Kidney (tissue), 14 donors: ENCODE data around the gene MPND. TPM values are rescaled to one million over a fixed set of nuclear protein-coding genes. Genes with fewer than 3 reads are reported as not detected.

ENCODE experiments used
- DNase-seq, 5 donors: peaks; one replicate each; pipeline ENCODE4 v3.0.0-alpha.2; 2013 to 2020
- FAIRE-seq: peaks from 2 replicates; lab custom pipeline; 2012; peaks lifted over from hg19 to GRCh38; lab: Jason Lieb, UNC
- H3K27ac ChIP-seq, 2 donors: one replicate each; pipeline ENCODE4 v1.7.0; 2013; ENCODE audit warnings: low read depth in 2 of 2, low read length in 2 of 2, inconsistent platforms in 1 of 2
- H3K27me3 ChIP-seq: one replicate; pipeline ENCODE4 v1.7.1; 2013; ENCODE audit warnings: low read length, inconsistent platforms; ENCODE audit not compliant: control insufficient read depth, insufficient read depth
- H3K36me3 ChIP-seq, 3 donors: one replicate each; pipeline versions ENCODE4 v1.7.0 to v1.7.1; 2013; ENCODE audit warnings: low read length in 3 of 3, control low read depth in 1 of 3, inconsistent platforms in 1 of 3; ENCODE audit not compliant: insufficient read depth in 3 of 3, control insufficient read depth in 2 of 3
- H3K4me1 ChIP-seq, 3 donors: one replicate each; pipeline versions ENCODE4 v1.7.0 to v1.7.1; 2013; ENCODE audit warnings: low read length in 3 of 3, inconsistent platforms in 1 of 3, low read depth in 1 of 3; ENCODE audit not compliant: control insufficient read depth in 2 of 3, insufficient read depth in 2 of 3
- H3K4me3 ChIP-seq, 3 donors: one replicate each; pipeline versions ENCODE4 v1.7.0 to v1.8.1; 2013; ENCODE audit warnings: low read length in 3 of 3, control low read depth in 1 of 3, inconsistent platforms in 1 of 3
- H3K9ac ChIP-seq, 3 donors: one replicate each; pipeline versions ENCODE4 v1.7.0 to v1.7.1; 2013; ENCODE audit warnings: low read length in 3 of 3, control low read depth in 1 of 3, inconsistent platforms in 1 of 3
- H3K9me3 ChIP-seq, 3 donors: one replicate each; pipeline versions ENCODE4 v1.7.0 to v1.7.1; 2013; ENCODE audit warnings: low read length in 3 of 3, control low read depth in 1 of 3, inconsistent platforms in 1 of 3; ENCODE audit not compliant: control insufficient read depth in 2 of 3, insufficient read depth in 1 of 3
- intact Hi-C: fragments of 100-400 bp; cut with DNase I; formaldehyde crosslinking; loops from one replicate; pipeline ENCODE4 v1.11.1; 2022
- polyA plus RNA-seq: library from polyadenylated mRNA; stranded (reverse); fragments of 350-450 nt; fragmentation: Illumina TruSeq; extraction: RNeasy Lipid Tissue Mini Kit (QIAGEN cat#74804); gene quantifications from one replicate; pipeline ENCODE4 v1.2.3, GENCODE V29; 2014; ENCODE audit warnings: low read depth, low replicate concordance; ENCODE audit not compliant: insufficient read depth
- total RNA-seq: library from RNA; stranded (reverse); fragmentation: NEBNext Ultra II Directional; extraction: Animal tissue kit (Norgen Biotek cat#: 25700); gene quantifications from one replicate; pipeline ENCODE4 v1.2.1, GENCODE V29; 2021
- TF ChIP-seq, protein P1 (sequence below): IDR thresholded peaks from 3 replicates; pipeline ENCODE4 v1.5.1; 2012; ENCODE audit warnings: mild to moderate bottlenecking, moderate library complexity, borderline replicate concordance; ENCODE audit not compliant: insufficient read depth; ENCODE audit errors: extremely low read depth
- donor health status: control.
- donor health status: control.
- donor health status: control.
- donor health status: control.
- donor health status: control.
- donor health status: DM: yes; HTN: yes; CAD: no.
- donor health status: Normal renal cell carcinoma (clear cell type).

The MPND gene
- total and polyA plus RNA-seq, 2 donors from 2014 or later, result 24.1 to 43.5 TPM

DNA sequence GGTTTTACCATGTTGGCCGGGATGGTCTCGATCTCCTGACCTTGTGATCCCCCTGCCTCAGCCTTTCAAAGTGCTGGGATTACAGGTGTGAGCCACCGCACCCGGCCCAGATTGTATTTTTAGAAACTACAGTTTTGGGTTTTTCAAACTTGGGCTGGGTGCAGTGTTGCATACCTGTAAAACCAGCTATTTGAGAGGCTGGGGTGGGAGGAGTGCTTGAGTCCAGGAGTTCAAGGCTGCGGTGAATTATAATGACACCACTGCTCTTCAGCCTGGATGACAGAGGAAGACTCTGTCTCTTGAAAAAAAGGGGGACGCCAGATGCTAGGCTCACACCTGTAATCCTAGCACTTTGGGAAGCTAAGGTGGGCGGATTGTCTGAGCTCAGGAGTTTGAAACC is 63.3 kb downstream of the MPND start:
- no peaks in the 10 kb centered on the region for H3K9me3 ChIP-seq
- no peaks in the 10 kb centered on the region for H3K27me3 ChIP-seq
- H3K4me1 ChIP-seq, result peaks cover 0 to 13% (median 8%) of the 10 kb centered on the region in 3 donors
- intact Hi-C loops, result no loop called here
- H3K36me3 ChIP-seq, result no peaks in the 10 kb centered on the region
- TF ChIP-seq, protein P1, sequence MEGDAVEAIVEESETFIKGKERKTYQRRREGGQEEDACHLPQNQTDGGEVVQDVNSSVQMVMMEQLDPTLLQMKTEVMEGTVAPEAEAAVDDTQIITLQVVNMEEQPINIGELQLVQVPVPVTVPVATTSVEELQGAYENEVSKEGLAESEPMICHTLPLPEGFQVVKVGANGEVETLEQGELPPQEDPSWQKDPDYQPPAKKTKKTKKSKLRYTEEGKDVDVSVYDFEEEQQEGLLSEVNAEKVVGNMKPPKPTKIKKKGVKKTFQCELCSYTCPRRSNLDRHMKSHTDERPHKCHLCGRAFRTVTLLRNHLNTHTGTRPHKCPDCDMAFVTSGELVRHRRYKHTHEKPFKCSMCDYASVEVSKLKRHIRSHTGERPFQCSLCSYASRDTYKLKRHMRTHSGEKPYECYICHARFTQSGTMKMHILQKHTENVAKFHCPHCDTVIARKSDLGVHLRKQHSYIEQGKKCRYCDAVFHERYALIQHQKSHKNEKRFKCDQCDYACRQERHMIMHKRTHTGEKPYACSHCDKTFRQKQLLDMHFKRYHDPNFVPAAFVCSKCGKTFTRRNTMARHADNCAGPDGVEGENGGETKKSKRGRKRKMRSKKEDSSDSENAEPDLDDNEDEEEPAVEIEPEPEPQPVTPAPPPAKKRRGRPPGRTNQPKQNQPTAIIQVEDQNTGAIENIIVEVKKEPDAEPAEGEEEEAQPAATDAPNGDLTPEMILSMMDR, result no peak
- FAIRE-seq (no peak), DNase-seq (no peak)
- no peak overlapping the region for H3K4me3 ChIP-seq
- no peak overlapping the region for H3K9ac ChIP-seq
- H3K27ac ChIP-seq, result no peak overlapping the region

DNA sequence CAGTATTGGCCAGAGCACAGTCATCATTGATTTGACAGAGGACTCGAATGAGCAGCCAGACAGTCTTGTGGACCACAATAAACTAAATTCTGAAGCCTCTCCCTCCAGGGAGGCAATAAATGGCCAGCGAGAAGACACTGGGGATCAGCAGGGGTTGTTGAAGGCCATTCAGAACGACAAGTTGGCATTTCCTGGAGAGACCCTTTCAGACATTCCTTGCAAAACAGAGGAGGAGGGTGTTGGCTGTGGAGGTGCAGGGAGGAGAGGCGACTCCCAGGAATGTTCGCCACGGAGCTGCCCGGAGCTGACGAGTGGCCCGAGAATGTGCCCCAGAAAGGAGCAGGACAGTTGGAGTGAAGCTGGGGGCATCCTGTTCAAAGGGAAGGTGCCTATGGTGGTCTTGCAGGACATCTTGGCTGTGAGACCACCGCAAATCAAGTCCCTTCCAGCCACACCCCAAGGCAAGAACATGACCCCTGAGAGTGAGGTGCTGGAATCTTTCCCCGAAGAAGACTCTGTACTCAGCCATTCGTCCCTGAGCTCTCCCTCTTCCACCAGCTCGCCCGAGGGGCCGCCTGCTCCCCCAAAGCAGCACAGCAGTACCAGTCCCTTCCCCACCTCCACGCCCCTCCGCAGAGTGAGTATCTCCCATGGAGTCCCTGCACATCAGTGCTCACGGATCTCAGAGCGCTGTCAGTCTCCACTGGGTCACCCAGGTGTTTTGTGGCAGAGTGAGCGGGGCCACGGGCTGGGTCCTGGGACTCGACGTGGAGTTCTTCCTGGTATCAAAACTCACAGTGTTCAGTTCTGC is 66.0 kb downstream of the MPND start:
- no peak for FAIRE-seq
- H3K4me3 ChIP-seq, result no peak overlapping the region
- intact Hi-C loops, result no loop called here
- no peaks in the 10 kb centered on the region for H3K36me3 ChIP-seq
- no peaks in the 10 kb centered on the region for H3K4me1 ChIP-seq
- no peaks in the 10 kb centered on the region for H3K27me3 ChIP-seq
- H3K27ac ChIP-seq, result no peak overlapping the region
- TF ChIP-seq, protein P1, result no peak
- no peaks in the 10 kb centered on the region for H3K9me3 ChIP-seq
- H3K9ac ChIP-seq, result no peak overlapping the region
- DNase-seq, result no peak

Other genes with a start within 250 kb of the MPND start
- 105 TPM for gene MAP2K2, start 219.4 kb upstream of the MPND start, total RNA-seq
- gene MAP2K2, start 219.4 kb upstream of the MPND start, polyA plus RNA-seq, result 138 TPM
- not detected for gene CREB3L3, start 189.9 kb upstream of the MPND start, total RNA-seq
- 7.4 TPM for gene CREB3L3, start 189.9 kb upstream of the MPND start, polyA plus RNA-seq
- 27.3 TPM for gene SIRT6, start 161.0 kb upstream of the MPND start, total RNA-seq
- gene SIRT6, start 161.0 kb upstream of the MPND start, polyA plus RNA-seq, result 27.0 TPM
- gene ANKRD24, start 160.9 kb upstream of the MPND start, total RNA-seq, result 0.72 TPM
- gene ANKRD24, start 160.9 kb upstream of the MPND start, polyA plus RNA-seq, result 1.8 TPM
- 8.3 TPM for gene EBI3, start 114.0 kb upstream of the MPND start, total RNA-seq
- 1.5 TPM for gene EBI3, start 114.0 kb upstream of the MPND start, polyA plus RNA-seq
- 22.5 TPM for gene YJU2, start 96.5 kb upstream of the MPND start, total RNA-seq
- 26.0 TPM for gene YJU2, start 96.5 kb upstream of the MPND start, polyA plus RNA-seq
- not detected for gene SHD, start 64.3 kb upstream of the MPND start, total RNA-seq
- gene SHD, start 64.3 kb upstream of the MPND start, polyA plus RNA-seq, result not detected
- 0.47 TPM for gene TMIGD2, start 41.2 kb upstream of the MPND start, total RNA-seq
- not detected for gene TMIGD2, start 41.2 kb upstream of the MPND start, polyA plus RNA-seq
- 0.85 TPM for gene FSD1, start 39.0 kb upstream of the MPND start, total RNA-seq
- gene FSD1, start 39.0 kb upstream of the MPND start, polyA plus RNA-seq, result 1.1 TPM
- 32.3 TPM for gene STAP2, start 4.7 kb upstream of the MPND start, total RNA-seq
- gene STAP2, start 4.7 kb upstream of the MPND start, polyA plus RNA-seq, result 61.5 TPM
- gene SH3GL1, start 57.0 kb downstream of the MPND start, total RNA-seq, result 52.7 TPM
- 34.8 TPM for gene SH3GL1, start 57.0 kb downstream of the MPND start, polyA plus RNA-seq
- 10.0 TPM for gene CHAF1A, start 59.1 kb downstream of the MPND start, total RNA-seq
- gene CHAF1A, start 59.1 kb downstream of the MPND start, polyA plus RNA-seq, result 2.7 TPM
- gene UBXN6, start 114.2 kb downstream of the MPND start, total RNA-seq, result 110 TPM
- gene UBXN6, start 114.2 kb downstream of the MPND start, polyA plus RNA-seq, result 177 TPM
- 37.8 TPM for gene HDGFL2, start 128.7 kb downstream of the MPND start, total RNA-seq
- 38.8 TPM for gene HDGFL2, start 128.7 kb downstream of the MPND start, polyA plus RNA-seq
- 2.2 TPM for gene PLIN4, start 174.9 kb downstream of the MPND start, total RNA-seq
- gene PLIN4, start 174.9 kb downstream of the MPND start, polyA plus RNA-seq, result 1.6 TPM
- 30.7 TPM for gene PLIN5, start 191.7 kb downstream of the MPND start, total RNA-seq
- 21.2 TPM for gene PLIN5, start 191.7 kb downstream of the MPND start, polyA plus RNA-seq
- 26.4 TPM for gene LRG1, start 196.5 kb downstream of the MPND start, total RNA-seq
- gene LRG1, start 196.5 kb downstream of the MPND start, polyA plus RNA-seq, result 2.2 TPM
- 17.7 TPM for gene SEMA6B, start 216.1 kb downstream of the MPND start, total RNA-seq
- 2.6 TPM for gene SEMA6B, start 216.1 kb downstream of the MPND start, polyA plus RNA-seq